B cell (primary cell): ENCODE measurements around the gene TSPAN6.

Experiments
- CTCF ChIP-seq: fragments of 200-600 bp; IDR thresholded peaks from one replicate; pipeline ENCODE4 v1.8.0; 2022; ENCODE audit warnings: antibody characterized with exemption, mild to moderate bottlenecking
- EZH2 ChIP-seq: IDR thresholded peaks from 2 replicates; pipeline ENCODE4 v1.6.1; 2012; ENCODE audit warnings: borderline replicate concordance, low read depth, mild to moderate bottlenecking, moderate library complexity, low read length; ENCODE audit not compliant: insufficient read depth, poor library complexity, severe bottlenecking

GRCh38 chrX:100645106-100645505 is 8.5 kb upstream of the TSPAN6 start:
- TF ChIP-seq CTCF (no peak), EZH2 (no peak)
